Peyer's patch (tissue), 4 donors: ENCODE measurements around the gene SNTG2.

Source experiments
- POLR2A ChIP-seq, 2 donors: fragments of 450-650 bp; IDR thresholded peaks; one replicate each; pipeline ENCODE4 v1.5.1; 2017; ENCODE audit warnings: antibody characterized with exemption in 2 of 2, mild to moderate bottlenecking in 2 of 2, moderate library complexity in 2 of 2
- TF ChIP-seq, protein P1 (sequence below), 6 experiments: fragments of 450-650 bp in 4 of 6; fragments of 200-600 bp in 2 of 6; sonication (generic) in 1 of 6; IDR thresholded peaks; one replicate each; pipeline ENCODE4 v1.5.1; 2017 to 2019; ENCODE audit warnings: antibody characterized with exemption in 6 of 6, mild to moderate bottlenecking in 3 of 6, moderate library complexity in 1 of 6

DNA sequence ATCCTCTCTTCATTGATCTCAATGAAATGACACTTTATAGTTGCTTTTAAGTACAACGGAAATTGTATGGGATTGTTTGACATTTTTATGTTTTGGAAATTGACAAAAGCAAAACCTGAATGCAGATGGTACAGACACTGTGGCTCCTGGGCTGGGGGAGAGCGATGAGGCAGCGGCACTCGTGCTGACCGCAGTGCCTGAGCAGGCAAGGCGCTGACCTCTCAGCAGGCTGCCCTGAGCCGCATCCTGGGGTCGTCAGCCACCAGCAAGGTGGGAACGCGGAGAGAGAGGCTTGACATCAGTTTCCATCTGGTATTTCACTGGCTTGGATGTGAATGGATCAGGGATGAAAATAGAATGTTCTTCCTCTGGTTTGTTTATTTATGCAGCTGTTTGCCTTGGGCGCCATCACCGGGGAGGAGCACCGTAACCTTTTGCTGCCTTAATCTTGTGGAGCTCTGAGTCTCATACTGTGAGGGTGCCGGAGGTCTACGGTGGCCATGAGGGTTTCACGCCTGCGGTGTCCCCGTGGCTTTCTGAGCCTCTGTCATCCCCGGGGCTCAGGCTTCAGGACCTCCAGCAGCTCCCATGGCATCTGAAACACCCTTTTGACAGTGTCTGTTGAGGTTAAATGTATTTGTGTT, 367.8 kb downstream of the SNTG2 start:
- TF ChIP-seq, protein P1, sequence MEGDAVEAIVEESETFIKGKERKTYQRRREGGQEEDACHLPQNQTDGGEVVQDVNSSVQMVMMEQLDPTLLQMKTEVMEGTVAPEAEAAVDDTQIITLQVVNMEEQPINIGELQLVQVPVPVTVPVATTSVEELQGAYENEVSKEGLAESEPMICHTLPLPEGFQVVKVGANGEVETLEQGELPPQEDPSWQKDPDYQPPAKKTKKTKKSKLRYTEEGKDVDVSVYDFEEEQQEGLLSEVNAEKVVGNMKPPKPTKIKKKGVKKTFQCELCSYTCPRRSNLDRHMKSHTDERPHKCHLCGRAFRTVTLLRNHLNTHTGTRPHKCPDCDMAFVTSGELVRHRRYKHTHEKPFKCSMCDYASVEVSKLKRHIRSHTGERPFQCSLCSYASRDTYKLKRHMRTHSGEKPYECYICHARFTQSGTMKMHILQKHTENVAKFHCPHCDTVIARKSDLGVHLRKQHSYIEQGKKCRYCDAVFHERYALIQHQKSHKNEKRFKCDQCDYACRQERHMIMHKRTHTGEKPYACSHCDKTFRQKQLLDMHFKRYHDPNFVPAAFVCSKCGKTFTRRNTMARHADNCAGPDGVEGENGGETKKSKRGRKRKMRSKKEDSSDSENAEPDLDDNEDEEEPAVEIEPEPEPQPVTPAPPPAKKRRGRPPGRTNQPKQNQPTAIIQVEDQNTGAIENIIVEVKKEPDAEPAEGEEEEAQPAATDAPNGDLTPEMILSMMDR (IDR thresholded peaks at IDR 0.05): no peak
- TF ChIP-seq POLR2A (IDR thresholded peaks at IDR 0.05): no peak
